Ishikawa (cell line): ENCODE results near the gene SNRPF.

Source experiments
- CEBPB ChIP-seq: IDR thresholded peaks from 2 replicates; pipeline ENCODE4 v1.6.1; 2012
- CREB1 ChIP-seq: IDR thresholded peaks from 2 replicates; pipeline ENCODE4 v1.6.1; 2012; ENCODE audit warnings: low read depth
- EGR1 ChIP-seq: IDR thresholded peaks from 2 replicates; pipeline ENCODE4 v1.6.1; 2012
- EP300 ChIP-seq: IDR thresholded peaks from 2 replicates; pipeline ENCODE4 v1.6.1; 2012; ENCODE audit warnings: borderline replicate concordance
- FOXM1 ChIP-seq: IDR thresholded peaks from 2 replicates; pipeline ENCODE4 v1.6.1; 2012; ENCODE audit warnings: low read depth, borderline replicate concordance
- MAX ChIP-seq: IDR thresholded peaks from 2 replicates; pipeline ENCODE4 v1.6.1; 2012
- NFIC ChIP-seq: IDR thresholded peaks from 2 replicates; pipeline ENCODE4 v1.6.1; 2012
- RAD21 ChIP-seq: IDR thresholded peaks from 2 replicates; pipeline ENCODE4 v1.6.1; 2012; ENCODE audit warnings: low read depth
- TAF1 ChIP-seq: IDR thresholded peaks from 2 replicates; pipeline ENCODE4 v1.6.1; 2012; ENCODE audit warnings: low read depth, mild to moderate bottlenecking
- TCF12 ChIP-seq: IDR thresholded peaks from 2 replicates; pipeline ENCODE4 v1.6.1; 2012; ENCODE audit warnings: low read depth
- TEAD4 ChIP-seq: IDR thresholded peaks from 2 replicates; pipeline ENCODE4 v1.6.1; 2012
- YY1 ChIP-seq: IDR thresholded peaks from 2 replicates; pipeline ENCODE4 v1.6.1; 2012; ENCODE audit warnings: low read depth
- ZBTB7A ChIP-seq: IDR thresholded peaks from 2 replicates; pipeline ENCODE4 v1.6.1; 2012; ENCODE audit warnings: low read depth
- TF ChIP-seq, protein P1 (sequence below): IDR thresholded peaks from 2 replicates; pipeline ENCODE4 v1.6.1; 2012; ENCODE audit warnings: low read depth, mild to moderate bottlenecking
- TF ChIP-seq, protein P2 (sequence below): IDR thresholded peaks from 2 replicates; pipeline ENCODE4 v1.6.1; 2012

SNRPF gene

DNA sequence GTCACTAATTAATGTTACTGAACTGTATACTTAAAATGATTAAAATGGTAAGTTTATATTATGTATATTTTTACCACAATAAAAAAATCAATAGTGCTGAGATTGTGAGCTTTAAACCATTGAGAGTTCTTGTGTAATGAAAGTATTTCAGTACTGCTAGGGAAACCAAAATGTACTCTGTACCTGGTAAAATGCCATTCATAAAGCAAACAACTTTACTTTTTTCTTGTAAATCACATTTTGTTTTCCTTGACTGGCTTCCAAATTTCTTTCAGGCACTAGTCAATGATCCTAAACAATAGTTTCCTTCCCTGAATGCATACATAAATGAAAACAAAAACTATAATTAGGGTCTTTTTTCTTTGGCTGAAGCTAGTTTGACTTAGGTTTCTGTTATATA is 29.4 kb upstream of the SNRPF start:
- TF ChIP-seq EP300 (no peak), NFIC (0 out of 2 replicates have a peak, but pooled peaks have one; percentile 22)

DNA sequence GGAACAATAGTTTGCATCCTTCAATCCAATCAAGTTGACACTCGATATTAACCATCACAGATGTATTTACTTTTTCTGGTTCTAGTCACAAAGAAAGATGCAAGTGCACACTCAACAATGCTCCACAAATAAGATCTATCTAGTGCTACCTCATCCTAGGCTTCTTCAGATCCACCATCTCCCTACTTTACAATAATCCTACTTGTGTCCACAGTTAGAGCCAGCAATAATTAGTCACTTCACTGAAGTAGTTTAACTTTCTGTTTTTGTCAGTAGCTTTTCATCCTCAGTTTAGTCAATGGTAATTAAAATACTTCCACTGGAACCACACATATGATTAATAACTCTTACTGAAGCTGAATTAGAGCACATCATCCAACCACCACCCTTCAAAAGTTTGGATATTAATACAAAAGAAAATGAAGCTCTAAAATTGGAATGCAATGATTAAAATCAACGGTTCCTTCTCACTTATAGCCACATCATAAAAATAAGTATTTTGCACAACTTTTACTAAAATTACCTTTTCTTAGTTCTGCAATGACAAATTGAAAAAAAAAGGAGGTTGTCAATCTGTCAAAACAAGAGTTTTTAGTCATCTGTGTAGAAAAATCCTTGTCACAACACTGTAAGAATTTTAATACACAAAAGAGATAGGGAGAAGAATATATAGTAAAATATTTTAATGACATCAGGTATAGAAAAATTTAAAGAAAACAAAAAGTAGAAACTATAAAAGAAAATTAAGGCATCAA is 28.2 kb upstream of the SNRPF start:
- no peak for TF ChIP-seq RAD21
- TF ChIP-seq, protein P1, sequence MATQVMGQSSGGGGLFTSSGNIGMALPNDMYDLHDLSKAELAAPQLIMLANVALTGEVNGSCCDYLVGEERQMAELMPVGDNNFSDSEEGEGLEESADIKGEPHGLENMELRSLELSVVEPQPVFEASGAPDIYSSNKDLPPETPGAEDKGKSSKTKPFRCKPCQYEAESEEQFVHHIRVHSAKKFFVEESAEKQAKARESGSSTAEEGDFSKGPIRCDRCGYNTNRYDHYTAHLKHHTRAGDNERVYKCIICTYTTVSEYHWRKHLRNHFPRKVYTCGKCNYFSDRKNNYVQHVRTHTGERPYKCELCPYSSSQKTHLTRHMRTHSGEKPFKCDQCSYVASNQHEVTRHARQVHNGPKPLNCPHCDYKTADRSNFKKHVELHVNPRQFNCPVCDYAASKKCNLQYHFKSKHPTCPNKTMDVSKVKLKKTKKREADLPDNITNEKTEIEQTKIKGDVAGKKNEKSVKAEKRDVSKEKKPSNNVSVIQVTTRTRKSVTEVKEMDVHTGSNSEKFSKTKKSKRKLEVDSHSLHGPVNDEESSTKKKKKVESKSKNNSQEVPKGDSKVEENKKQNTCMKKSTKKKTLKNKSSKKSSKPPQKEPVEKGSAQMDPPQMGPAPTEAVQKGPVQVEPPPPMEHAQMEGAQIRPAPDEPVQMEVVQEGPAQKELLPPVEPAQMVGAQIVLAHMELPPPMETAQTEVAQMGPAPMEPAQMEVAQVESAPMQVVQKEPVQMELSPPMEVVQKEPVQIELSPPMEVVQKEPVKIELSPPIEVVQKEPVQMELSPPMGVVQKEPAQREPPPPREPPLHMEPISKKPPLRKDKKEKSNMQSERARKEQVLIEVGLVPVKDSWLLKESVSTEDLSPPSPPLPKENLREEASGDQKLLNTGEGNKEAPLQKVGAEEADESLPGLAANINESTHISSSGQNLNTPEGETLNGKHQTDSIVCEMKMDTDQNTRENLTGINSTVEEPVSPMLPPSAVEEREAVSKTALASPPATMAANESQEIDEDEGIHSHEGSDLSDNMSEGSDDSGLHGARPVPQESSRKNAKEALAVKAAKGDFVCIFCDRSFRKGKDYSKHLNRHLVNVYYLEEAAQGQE = no peak
- no peak for TF ChIP-seq EP300
- no peak for TF ChIP-seq FOXM1
- no peak for TF ChIP-seq YY1
- TF ChIP-seq MAX = no peak
- TF ChIP-seq CEBPB = no peak
- no peak for TF ChIP-seq NFIC
- no peak for TF ChIP-seq ZBTB7A
- no peak for TF ChIP-seq TCF12
- TF ChIP-seq TEAD4 = no peak
- no peak for TF ChIP-seq EGR1
- TF ChIP-seq CREB1 = no peak
- TF ChIP-seq, protein P2, sequence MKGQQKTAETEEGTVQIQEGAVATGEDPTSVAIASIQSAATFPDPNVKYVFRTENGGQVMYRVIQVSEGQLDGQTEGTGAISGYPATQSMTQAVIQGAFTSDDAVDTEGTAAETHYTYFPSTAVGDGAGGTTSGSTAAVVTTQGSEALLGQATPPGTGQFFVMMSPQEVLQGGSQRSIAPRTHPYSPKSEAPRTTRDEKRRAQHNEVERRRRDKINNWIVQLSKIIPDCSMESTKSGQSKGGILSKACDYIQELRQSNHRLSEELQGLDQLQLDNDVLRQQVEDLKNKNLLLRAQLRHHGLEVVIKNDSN = no peak
- TF ChIP-seq TAF1 = no peak

GRCh38 chr12:95834572-95834971 is 24.2 kb upstream of the SNRPF start:
- TF ChIP-seq ZBTB7A (no peak), TCF12 (no peak), FOXM1 (no peak), EP300 (no peak), TEAD4 (no peak), EGR1 (no peak), TAF1 (no peak), CREB1 (no peak)
- TF ChIP-seq, protein P2 = no peak

DNA sequence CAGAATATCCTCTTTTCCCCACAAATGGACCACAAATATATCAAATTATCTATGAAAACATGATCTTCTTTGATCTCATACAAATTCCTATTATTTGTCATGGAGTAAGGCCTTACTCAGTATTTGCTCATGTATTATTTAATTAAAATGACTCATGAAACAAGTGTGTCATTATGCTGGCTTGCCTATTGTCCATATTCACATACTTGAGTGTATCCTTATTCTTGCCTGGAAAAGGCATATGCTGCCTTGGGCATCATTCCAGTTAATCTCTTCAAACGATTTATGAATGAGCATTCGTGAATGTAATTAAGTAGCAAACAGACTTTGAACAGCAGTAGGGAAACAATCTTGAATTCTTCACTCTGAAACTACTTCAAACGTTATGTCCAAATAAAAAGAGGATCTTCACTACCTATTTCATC is 22.6 kb upstream of the SNRPF start:
- TF ChIP-seq, protein P1 = no peak
- TF ChIP-seq MAX (no peak), CREB1 (no peak), TEAD4 (0 out of 2 replicates have a peak, but pooled peaks have one; percentile 27)

GRCh38 chr12:95836630-95837239 is 22.0 kb upstream of the SNRPF start:
- TF ChIP-seq EP300 (no peak), CEBPB (no peak), ZBTB7A (no peak), TAF1 (no peak), RAD21 (no peak), CREB1 (no peak), TCF12 (no peak)
- TF ChIP-seq, protein P2 = no peak
- TF ChIP-seq, protein P1 = no peak
